Endothelial cell of umbilical vein (primary cell): ENCODE results near the gene JUP.

ENCODE experiments used
- CTCF ChIP-seq, 2 donors: IDR thresholded peaks; 1 replicate in 1 of 2; 2 replicates in 1 of 2; pipeline ENCODE4 v1.5.1; 2011; ENCODE audit warnings: low read length in 2 of 2, mild to moderate bottlenecking in 2 of 2, moderate library complexity in 2 of 2, control low read depth in 1 of 2, inconsistent platforms in 1 of 2, low read depth in 1 of 2; ENCODE audit not compliant: insufficient read depth in 1 of 2; ENCODE audit errors: extremely low read depth in 1 of 2
- POLR2A ChIP-seq: IDR thresholded peaks from 2 replicates; pipeline ENCODE4 v1.6.1; 2012; ENCODE audit warnings: low read depth, mild to moderate bottlenecking, control low read depth, low read length

DNA sequence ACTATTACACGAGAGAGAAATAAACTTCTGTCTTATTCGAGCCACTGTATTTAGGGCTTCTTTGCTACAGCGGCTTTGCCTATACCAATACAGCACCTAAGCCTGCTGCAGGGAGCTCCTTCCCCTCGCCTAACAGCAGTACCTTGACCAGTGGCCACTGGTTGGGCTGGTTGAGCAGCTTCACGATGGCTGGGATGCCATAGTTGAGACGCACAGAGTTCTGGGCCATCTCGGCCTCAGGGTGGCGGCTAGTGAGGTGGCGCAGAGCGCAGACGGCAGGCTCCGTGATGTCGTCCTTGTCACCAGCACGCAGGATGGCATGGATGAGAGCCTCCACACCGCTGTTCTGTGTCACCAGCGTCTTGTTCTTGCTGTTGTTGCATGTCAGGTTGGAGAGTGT is 23.7 kb downstream of the JUP start:
- TF ChIP-seq POLR2A (no peak), CTCF (IDR thresholded peaks at IDR 0.05; ENCODE audit: extremely low read depth in 1 of 2, insufficient read depth in 1 of 2, low read depth in 1 of 2, low read length in 2 of 2) (no peak)
